Left lung (tissue), 10 donors: ENCODE measurements around the gene C5orf46. TPM values are rescaled to one million over a fixed set of nuclear protein-coding genes. Genes with fewer than 3 reads are reported as not detected.
A peak's percentile ranks its signal among the peaks of the same experiment; 100 is the strongest.

ENCODE experiments used
- ATAC-seq: fragments of 200-7000 bp; cut with Tn5 transposase; one replicate; pipeline ENCODE4 v1.9.1; 2020; ENCODE audit warnings: moderate library complexity
- DNase-seq, 4 donors: peaks; one replicate each; pipeline ENCODE4 v3.0.0-alpha.2; 2013 to 2020
- H3K27ac ChIP-seq, 2 donors: fragments of 200-600 bp; sonication (generic) in 1 of 2; one replicate each; pipeline versions ENCODE4 v1.5.0 to v1.8.0; 2020 to 2021
- H3K27me3 ChIP-seq, 2 donors: fragments of 200-600 bp; sonication (generic) in 1 of 2; one replicate each; pipeline versions ENCODE4 v1.5.0 to v1.8.0; 2020 to 2021
- H3K36me3 ChIP-seq, 2 donors: fragments of 200-600 bp; sonication (generic) in 1 of 2; one replicate each; pipeline versions ENCODE4 v1.5.0 to v1.8.0; 2020 to 2021
- H3K4me1 ChIP-seq, 2 donors: fragments of 200-600 bp; one replicate each; pipeline ENCODE4 v1.8.0; 2021
- H3K4me3 ChIP-seq, 2 donors: fragments of 200-600 bp; sonication (generic) in 1 of 2; one replicate each; pipeline versions ENCODE4 v1.5.0 to v1.8.0; 2020 to 2021; ENCODE audit warnings: mild to moderate bottlenecking in 1 of 2
- H3K9me3 ChIP-seq, 2 donors: fragments of 200-600 bp; sonication (generic) in 1 of 2; one replicate each; pipeline versions ENCODE4 v1.5.0 to v1.8.0; 2020 to 2021
- CTCF ChIP-seq, 2 donors: fragments of 200-600 bp; sonication (generic) in 1 of 2; IDR thresholded peaks; one replicate each; pipeline versions ENCODE4 v1.5.0 to v1.8.0; 2021; ENCODE audit warnings: antibody characterized with exemption in 2 of 2
- intact Hi-C, 2 donors: fragments of 100-400 bp; cut with DNase I; formaldehyde crosslinking; loops; one replicate each; pipeline versions ENCODE4 v1.11.2 to v1.14.2; 2022
- polyA plus RNA-seq, 6 donors: library from polyadenylated mRNA; unstranded; fragments of 120-200 nt; gene quantifications; one replicate each; pipeline ENCODE4 v1.2.1, GENCODE V29; 2013; ENCODE audit not compliant: insufficient read length in 6 of 6
- total RNA-seq, 2 donors: library from RNA; stranded (reverse); fragmentation: NEBNext Ultra II Directional; extraction: Animal tissue kit (Norgen Biotek cat#: 25700); gene quantifications; one replicate each; pipeline ENCODE4 v1.2.1, GENCODE V29; 2021
- donor health status: DM: no; HTN: yes; CAD: no.
- donor health status: DM: no; HTN: no; CAD: no.

C5orf46 gene
- total and polyA plus RNA-seq, 8 donors, result 0.50 to 3.0 (median 1.3) TPM; not detected in 2

- intact Hi-C loops, result no loop called here
- TF ChIP-seq CTCF (IDR thresholded peaks at IDR 0.05), result peak; percentile 70 to 78
- ATAC-seq, result peak; percentile 90
- Histone ChIP-seq H3K27me3 (no peaks in the 10 kb centered on the region), H3K36me3 (no peaks in the 10 kb centered on the region), H3K27ac (no peak overlapping the region), H3K9me3 (no peaks in the 10 kb centered on the region), H3K4me3 (no peak overlapping the region), H3K4me1 (no peaks in the 10 kb centered on the region)
- peak in 3 of 4 donors; percentile 35 to 75 (median 65) for DNase-seq
Observed at GRCh38 chr5:147857302-147858129, 48.8 kb downstream of the C5orf46 start.

DNA sequence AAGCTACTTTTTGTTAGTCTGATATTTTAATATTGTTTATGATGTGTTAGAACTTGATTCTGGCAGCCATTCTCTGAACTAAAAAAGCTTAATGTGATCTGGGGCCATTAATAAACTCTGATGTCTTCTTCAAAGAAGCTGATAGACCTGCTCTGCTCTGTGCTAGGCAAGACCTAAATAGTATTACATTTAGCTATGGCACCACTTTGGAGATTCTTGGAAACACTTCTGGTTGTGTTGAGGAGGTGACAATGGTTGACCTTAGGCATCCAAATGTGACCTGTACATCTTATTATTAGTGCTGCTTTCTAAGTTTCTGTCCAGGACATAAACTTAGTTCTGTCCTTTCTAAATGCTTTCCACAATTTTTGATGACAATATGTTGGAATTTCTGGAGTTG, 49.5 kb downstream of the C5orf46 start:
- Histone ChIP-seq H3K9me3 (no peaks in the 10 kb centered on the region), H3K27ac (no peak overlapping the region), H3K27me3 (no peaks in the 10 kb centered on the region), H3K36me3 (no peaks in the 10 kb centered on the region), H3K4me3 (no peak overlapping the region), H3K4me1 (no peaks in the 10 kb centered on the region)
- no peak for TF ChIP-seq CTCF (IDR thresholded peaks at IDR 0.05)
- ATAC-seq, result no peak
- no peak for DNase-seq
- intact Hi-C loops, result no loop called here

DNA sequence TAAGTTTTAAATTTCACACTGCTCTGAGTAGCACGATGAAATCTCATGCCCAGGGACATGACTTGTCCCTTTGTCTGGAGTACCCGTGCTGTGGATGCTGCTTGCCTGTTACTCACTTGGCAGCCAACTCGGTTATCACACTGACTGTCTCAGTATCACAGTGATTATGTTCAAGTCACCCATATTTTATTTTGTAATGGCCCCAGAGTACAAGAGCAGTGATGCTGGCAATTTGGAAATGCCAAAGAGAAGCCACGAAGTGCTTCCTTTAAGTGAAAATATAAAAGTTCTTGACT, 50.6 kb downstream of the C5orf46 start:
- ATAC-seq (no peak), DNase-seq (no peak)
- no peak overlapping the region for H3K27ac ChIP-seq
- TF ChIP-seq CTCF (IDR thresholded peaks at IDR 0.05), result no peak
- no peaks in the 10 kb centered on the region for H3K27me3 ChIP-seq
- H3K9me3 ChIP-seq, result no peaks in the 10 kb centered on the region
- intact Hi-C loops, result no loop called here
- no peaks in the 10 kb centered on the region for H3K36me3 ChIP-seq
- no peak overlapping the region for H3K4me3 ChIP-seq
- H3K4me1 ChIP-seq, result no peaks in the 10 kb centered on the region

- no peak overlapping the region for H3K27ac ChIP-seq
- H3K4me1 ChIP-seq, result no peaks in the 10 kb centered on the region
- DNase-seq (no peak), ATAC-seq (no peak)
- no peaks in the 10 kb centered on the region for H3K27me3 ChIP-seq
- H3K9me3 ChIP-seq, result no peaks in the 10 kb centered on the region
- no peaks in the 10 kb centered on the region for H3K36me3 ChIP-seq
- intact Hi-C loops, result no loop called here
- no peak for TF ChIP-seq CTCF (IDR thresholded peaks at IDR 0.05)
- no peak overlapping the region for H3K4me3 ChIP-seq
Observed at GRCh38 chr5:147854894-147855773, 51.2 kb downstream of the C5orf46 start.

GRCh38 chr5:147854331-147854730, 52.0 kb downstream of the C5orf46 start:
- ATAC-seq (no peak), DNase-seq (no peak)
- no peak overlapping the region for H3K27ac ChIP-seq
- no peaks in the 10 kb centered on the region for H3K9me3 ChIP-seq
- no peaks in the 10 kb centered on the region for H3K4me1 ChIP-seq
- H3K27me3 ChIP-seq, result no peaks in the 10 kb centered on the region
- TF ChIP-seq CTCF (IDR thresholded peaks at IDR 0.05), result no peak
- intact Hi-C loops, result no loop called here
- no peaks in the 10 kb centered on the region for H3K36me3 ChIP-seq
- no peak overlapping the region for H3K4me3 ChIP-seq
